ENCODE data around the gene NPDC1.

DNA sequence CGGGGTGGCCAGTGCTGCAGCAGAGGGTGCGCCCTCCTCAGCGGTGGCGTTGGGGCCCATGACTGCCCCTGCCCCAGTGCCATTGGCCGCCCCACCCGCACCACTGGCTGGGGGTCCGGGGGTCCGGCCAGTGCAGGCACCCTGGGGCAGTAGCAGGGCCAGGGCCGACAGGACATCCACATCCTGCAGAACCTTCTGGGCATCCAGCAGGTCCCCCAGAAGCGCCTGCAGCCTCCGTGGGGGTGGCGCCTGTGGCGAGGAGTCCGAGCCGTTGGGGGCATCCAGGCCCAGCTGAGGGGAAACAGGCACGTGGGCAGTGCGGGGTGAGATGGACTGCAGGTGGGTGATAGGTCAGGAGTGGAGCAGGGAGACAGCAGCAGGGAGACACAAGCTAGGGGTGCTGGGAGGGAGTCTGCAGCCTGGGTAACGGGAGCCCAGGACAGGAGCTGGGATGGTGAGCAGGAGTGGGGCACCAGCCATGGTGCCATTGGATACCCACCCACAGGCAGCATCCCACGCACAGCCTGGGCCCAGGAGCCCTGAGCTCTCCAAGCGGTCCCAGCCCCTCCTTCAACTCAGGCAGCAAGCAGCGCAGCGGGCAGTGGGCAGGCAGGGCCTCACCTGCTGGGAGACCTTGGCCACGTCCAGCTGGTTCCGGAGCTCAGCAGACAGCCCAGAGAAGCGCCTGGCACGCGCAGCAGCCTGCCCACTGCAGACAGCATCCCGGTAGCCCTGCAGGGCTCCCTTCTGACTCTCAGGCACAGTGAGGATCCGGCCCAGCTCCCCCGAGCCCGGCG, 25.0 kb downstream of the NPDC1 start:
- no peak for TF ChIP-seq POLR2A (IDR thresholded peaks at IDR 0.05; ENCODE audit: control extremely low read depth in 1 of 2, low read depth in 2 of 2, low read length in 2 of 2)
- TF ChIP-seq NRF1 (IDR thresholded peaks at IDR 0.05; ENCODE audit: low read depth, low read length): no peak
- no peak for TF ChIP-seq EP300 (IDR thresholded peaks at IDR 0.05; ENCODE audit: borderline replicate concordance in 1 of 2, low read depth in 2 of 2, low read length in 2 of 2)
- TF ChIP-seq JUND (IDR thresholded peaks at IDR 0.05; ENCODE audit: low read length): no peak
- TF ChIP-seq, protein P1, sequence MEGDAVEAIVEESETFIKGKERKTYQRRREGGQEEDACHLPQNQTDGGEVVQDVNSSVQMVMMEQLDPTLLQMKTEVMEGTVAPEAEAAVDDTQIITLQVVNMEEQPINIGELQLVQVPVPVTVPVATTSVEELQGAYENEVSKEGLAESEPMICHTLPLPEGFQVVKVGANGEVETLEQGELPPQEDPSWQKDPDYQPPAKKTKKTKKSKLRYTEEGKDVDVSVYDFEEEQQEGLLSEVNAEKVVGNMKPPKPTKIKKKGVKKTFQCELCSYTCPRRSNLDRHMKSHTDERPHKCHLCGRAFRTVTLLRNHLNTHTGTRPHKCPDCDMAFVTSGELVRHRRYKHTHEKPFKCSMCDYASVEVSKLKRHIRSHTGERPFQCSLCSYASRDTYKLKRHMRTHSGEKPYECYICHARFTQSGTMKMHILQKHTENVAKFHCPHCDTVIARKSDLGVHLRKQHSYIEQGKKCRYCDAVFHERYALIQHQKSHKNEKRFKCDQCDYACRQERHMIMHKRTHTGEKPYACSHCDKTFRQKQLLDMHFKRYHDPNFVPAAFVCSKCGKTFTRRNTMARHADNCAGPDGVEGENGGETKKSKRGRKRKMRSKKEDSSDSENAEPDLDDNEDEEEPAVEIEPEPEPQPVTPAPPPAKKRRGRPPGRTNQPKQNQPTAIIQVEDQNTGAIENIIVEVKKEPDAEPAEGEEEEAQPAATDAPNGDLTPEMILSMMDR (IDR thresholded peaks at IDR 0.05; ENCODE audit: control extremely low read depth in 1 of 3, insufficient read depth in 1 of 3, low read depth in 1 of 3, low read length in 3 of 3): no peak
- no peak for TF ChIP-seq SRF (IDR thresholded peaks at IDR 0.05; ENCODE audit: low read depth, low read length)
- no peak for TF ChIP-seq CHD1 (IDR thresholded peaks at IDR 0.05; ENCODE audit: low read depth, low read length)
- TF ChIP-seq TAF1 (IDR thresholded peaks at IDR 0.05; ENCODE audit: low read depth, low read length): no peak
- no peak for TF ChIP-seq CHD2 (IDR thresholded peaks at IDR 0.05; ENCODE audit: low read length)
- TF ChIP-seq, protein P2, sequence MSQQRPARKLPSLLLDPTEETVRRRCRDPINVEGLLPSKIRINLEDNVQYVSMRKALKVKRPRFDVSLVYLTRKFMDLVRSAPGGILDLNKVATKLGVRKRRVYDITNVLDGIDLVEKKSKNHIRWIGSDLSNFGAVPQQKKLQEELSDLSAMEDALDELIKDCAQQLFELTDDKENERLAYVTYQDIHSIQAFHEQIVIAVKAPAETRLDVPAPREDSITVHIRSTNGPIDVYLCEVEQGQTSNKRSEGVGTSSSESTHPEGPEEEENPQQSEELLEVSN (IDR thresholded peaks at IDR 0.05): no peak
